GM12878 (cell line): ENCODE results near the gene SOD2. TPM values are rescaled to one million over a fixed set of nuclear protein-coding genes. Genes with fewer than 3 reads are reported as not detected.
A peak's percentile ranks its signal among the peaks of the same experiment; 100 is the strongest.

Source experiments
- BACH1 ChIP-seq: fragments of 450-650 bp; IDR thresholded peaks from 2 replicates; pipeline ENCODE4 v1.6.1; 2017; ENCODE audit warnings: mild to moderate bottlenecking, borderline replicate concordance
- CEBPB ChIP-seq, 2 experiments: fragments of 150-350 bp in 1 of 2; IDR thresholded peaks; 2 replicates each; pipeline ENCODE4 v1.6.1; 2012 to 2014; ENCODE audit warnings: low read depth in 2 of 2, low read length in 2 of 2, borderline replicate concordance in 1 of 2, inconsistent platforms in 1 of 2
- E4F1 ChIP-seq: fragments of 450-650 bp; IDR thresholded peaks from 2 replicates; pipeline ENCODE4 v1.6.1; 2018; ENCODE audit warnings: borderline replicate concordance, mild to moderate bottlenecking; ENCODE audit not compliant: partially characterized antibody
- GABPA ChIP-seq: IDR thresholded peaks from 2 replicates; pipeline ENCODE4 v1.6.1; 2014; ENCODE audit warnings: antibody characterized with exemption, low read depth, mild to moderate bottlenecking, inconsistent platforms
- HDAC2 ChIP-seq: fragments of 200-600 bp; sonication (generic); IDR thresholded peaks from 2 replicates; pipeline ENCODE4 v1.6.1; 2017
- HDAC6 ChIP-seq: fragments of 200-600 bp; sonication (generic); IDR thresholded peaks from one replicate; pipeline ENCODE4 v1.8.0; 2017; ENCODE audit warnings: antibody characterized with exemption; ENCODE audit not compliant: unreplicated experiment
- HSF1 ChIP-seq: fragments of 150-350 bp; IDR thresholded peaks from 2 replicates; pipeline ENCODE4 v1.6.1; 2014; ENCODE audit warnings: mild to moderate bottlenecking, low read depth, low read length
- IRF4 ChIP-seq: IDR thresholded peaks from 2 replicates; pipeline ENCODE4 v1.6.1; 2011; ENCODE audit warnings: low read depth, low read length
- KAT2A ChIP-seq: conservative IDR thresholded peaks from 2 replicates; pipeline ENCODE4 v1.6.1; 2011; ENCODE audit warnings: low read depth, low read length; ENCODE audit not compliant: control insufficient read depth
- KDM1A ChIP-seq: fragments of 200-600 bp; sonication (generic); IDR thresholded peaks from 2 replicates; pipeline ENCODE4 v1.6.1; 2016; ENCODE audit warnings: borderline replicate concordance
- MEF2A ChIP-seq: IDR thresholded peaks from 2 replicates; pipeline ENCODE4 v1.6.1; 2011; ENCODE audit warnings: low read depth, mild to moderate bottlenecking, low read length, moderate library complexity; ENCODE audit not compliant: insufficient read depth
- MTA2 ChIP-seq: fragments of 450-650 bp; IDR thresholded peaks from 2 replicates; pipeline ENCODE4 v1.6.1; 2016; ENCODE audit warnings: low read depth, mild to moderate bottlenecking, moderate library complexity
- MYC ChIP-seq: IDR thresholded peaks from 2 replicates; pipeline ENCODE4 v1.6.1; 2011; ENCODE audit warnings: mild to moderate bottlenecking, low read length, moderate library complexity, inconsistent platforms; ENCODE audit not compliant: insufficient read depth, insufficient replicate concordance, insufficient read length, severe bottlenecking
- NR2C1 ChIP-seq: fragments of 450-650 bp; IDR thresholded peaks from 2 replicates; pipeline ENCODE4 v1.6.1; 2017; ENCODE audit warnings: antibody characterized with exemption, mild to moderate bottlenecking, moderate library complexity
- PAX8 ChIP-seq: fragments of 450-650 bp; IDR thresholded peaks from 2 replicates; pipeline ENCODE4 v1.6.1; 2017; ENCODE audit warnings: mild to moderate bottlenecking, moderate library complexity
- POLR2AphosphoS2 ChIP-seq: IDR thresholded peaks from 2 replicates; pipeline ENCODE4 v1.6.1; 2011; ENCODE audit warnings: low read depth, mild to moderate bottlenecking, low read length, improper control_type of control experiment, moderate library complexity
- PRDM15 ChIP-seq: fragments of 450-650 bp; formaldehyde crosslinking; IDR thresholded peaks from 2 replicates; pipeline ENCODE4 v1.4.0; 2020; ENCODE audit warnings: mild to moderate bottlenecking, moderate library complexity
- SMARCA5 ChIP-seq: fragments of 450-650 bp; IDR thresholded peaks from 2 replicates; pipeline ENCODE4 v1.6.1; 2017; ENCODE audit warnings: mild to moderate bottlenecking
- SUPT20H ChIP-seq: IDR thresholded peaks from 2 replicates; pipeline ENCODE4 v1.6.1; 2011; ENCODE audit warnings: low read depth, mild to moderate bottlenecking, low read length, moderate library complexity, borderline replicate concordance; ENCODE audit not compliant: control insufficient read depth
- TCF7 ChIP-seq: IDR thresholded peaks from 2 replicates; pipeline ENCODE4 v1.6.1; 2014; ENCODE audit warnings: antibody characterized with exemption, borderline replicate concordance
- ZNF217 ChIP-seq: fragments of 450-650 bp; IDR thresholded peaks from 2 replicates; pipeline ENCODE4 v1.6.1; 2017; ENCODE audit warnings: antibody characterized with exemption, mild to moderate bottlenecking
- ZSCAN29 ChIP-seq: fragments of 450-650 bp; IDR thresholded peaks from 2 replicates; pipeline ENCODE4 v1.6.1; 2017; ENCODE audit warnings: mild to moderate bottlenecking, moderate library complexity
- polyA plus RNA-seq, 11 experiments: library from polyadenylated mRNA; depleted of rRNA in 4 of 11; unstranded in 6 of 11; stranded (reverse) in 5 of 11; fragments of >200 nt; fragmentation: Nextera tagmentation in 4 of 11; fragmentation: Illumina TruSeq in 1 of 11; extraction: Ambion mirVana in 4 of 11; extraction: Trizol in 1 of 11; gene quantifications; 1 replicate in 1 of 11; 2 replicates in 10 of 11; pipeline versions ENCODE4 v1.2.1 to v1.2.3, GENCODE V29; 2011 to 2016; ENCODE audit warnings: inconsistent platforms in 2 of 11, missing spikeins in 2 of 11, low read depth in 1 of 11
- total RNA-seq, 4 experiments: library from RNA; depleted of rRNA in 3 of 4; stranded (reverse); fragments of >200 nt in 3 of 4; fragmentation: Illumina TruSeq in 1 of 4; extraction: Trizol in 1 of 4; gene quantifications; 2 replicates each; pipeline versions ENCODE4 v1.2.1 to v1.2.3, GENCODE V29; 2013 to 2021

The SOD2 gene
- total and polyA plus RNA-seq, 10 of the 15 experiments (the other 5 are each of a cell fraction or from before 2014, with no cell fraction given), result 12.1 to 55.8 (median 39.1) TPM

- peak; percentile 43; the same call in 1 of the 2 replicates for TF ChIP-seq PRDM15 (CRISPR knock-in tag)
- no peak for TF ChIP-seq SUPT20H
- no peak for TF ChIP-seq CEBPB (IDR thresholded peaks at IDR 0.05; ENCODE audit: borderline replicate concordance in 1 of 2, low read depth in 2 of 2, low read length in 2 of 2)
- peak; percentile 45 for TF ChIP-seq E4F1
- TF ChIP-seq KAT2A, result no peak
- TF ChIP-seq POLR2AphosphoS2, result peak; percentile 67; the same call in 1 of the 2 replicates
- peak; percentile 92 for TF ChIP-seq MYC
- no peak for TF ChIP-seq HSF1
- peak; percentile 98 for TF ChIP-seq NR2C1
- TF ChIP-seq SMARCA5, result peak; percentile 86
- TF ChIP-seq GABPA, result no peak
- peak; percentile 84 for TF ChIP-seq MTA2
- no peak for TF ChIP-seq HDAC6
- peak; percentile 94 for TF ChIP-seq BACH1
- peak; percentile 75; the same call in 1 of the 2 replicates for TF ChIP-seq ZNF217
- no peak for TF ChIP-seq KDM1A
- no peak for TF ChIP-seq HDAC2
- TF ChIP-seq ZSCAN29, result 0 out of 2 replicates have a peak, but pooled peaks have one; percentile 78
- peak; percentile 56; the same call in 1 of the 2 replicates for TF ChIP-seq MEF2A
- no peak for TF ChIP-seq PAX8
- peak; percentile 62 for TF ChIP-seq IRF4
- TF ChIP-seq TCF7, result peak; percentile 58; the same call in 1 of the 2 replicates
Observed at GRCh38 chr6:159726918-159727716, 34.1 kb upstream of the SOD2 start, which contains the start of gene WTAP (continued).
